HG03520 (cell line): ENCODE measurements around the gene DAB1.

Source experiments
- ATAC-seq: cut with Tn5 transposase; IDR thresholded peaks from one replicate; pipeline ENCODE4 v1.9.1; 2021; ENCODE audit warnings: mild to moderate bottlenecking, moderate library complexity; ENCODE audit not compliant: unreplicated experiment

DAB1 gene

DNA sequence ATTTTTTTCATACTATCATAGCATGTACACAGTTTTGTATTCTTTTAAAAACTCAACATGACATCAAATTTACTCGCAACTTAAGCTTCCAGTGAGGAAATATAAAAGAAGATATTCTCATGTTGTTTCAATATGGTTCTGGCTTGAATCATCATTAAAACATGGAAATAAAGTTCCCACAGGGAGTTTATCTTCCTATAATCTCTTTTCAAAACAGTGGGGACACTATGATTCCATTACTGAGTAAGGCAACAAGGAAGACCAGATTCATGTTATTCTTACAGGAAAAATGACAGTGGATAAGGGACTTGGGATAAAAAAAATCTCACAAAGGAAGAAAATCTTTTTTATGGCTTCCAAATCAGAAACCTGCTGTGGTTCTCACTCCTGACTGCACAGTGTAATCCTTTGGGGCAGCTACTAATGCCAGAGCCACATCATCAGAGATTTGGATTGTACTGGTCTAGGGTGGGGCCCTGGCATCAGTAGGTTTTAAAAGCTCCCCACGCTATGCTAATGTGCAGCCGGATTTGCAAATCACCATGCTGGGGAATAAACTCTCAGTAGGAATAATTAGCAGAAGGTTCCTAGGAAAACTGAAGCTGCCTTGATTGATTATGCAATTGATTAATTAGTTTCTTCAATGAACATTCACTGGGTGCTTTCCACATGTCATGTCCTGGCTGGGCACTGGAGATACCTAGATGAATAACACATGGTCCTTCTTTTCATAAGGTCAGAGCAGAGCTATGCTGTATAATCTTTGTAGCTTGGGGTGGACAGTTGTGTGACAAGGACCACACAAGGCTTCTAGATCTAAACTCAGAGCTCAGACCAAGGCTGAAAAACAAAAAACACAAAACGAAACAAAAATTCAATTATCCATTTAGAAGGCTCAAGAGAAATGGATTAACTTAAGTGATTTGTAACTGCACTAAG is 386.9 kb downstream of the DAB1 start:
- ATAC-seq: no peak

DNA sequence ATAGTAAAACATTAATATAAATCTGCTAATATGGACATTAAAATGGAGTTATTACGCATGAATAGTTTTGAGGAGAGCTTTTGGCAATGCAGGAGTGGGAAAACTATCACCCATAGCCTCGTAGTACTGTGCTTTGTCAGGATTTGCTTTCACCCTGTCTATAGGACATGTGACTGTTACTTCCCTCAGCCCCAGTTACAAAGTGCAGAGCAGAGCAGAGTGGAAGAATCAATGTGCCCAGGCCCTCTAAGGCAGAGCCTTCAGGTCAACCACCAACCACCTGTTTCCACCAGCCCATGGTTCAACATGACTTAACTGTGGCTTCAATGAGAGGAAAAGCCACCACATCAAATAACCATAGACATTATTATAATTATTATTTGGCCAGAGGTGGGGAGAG is 389.1 kb downstream of the DAB1 start:
- ATAC-seq: no peak

DNA sequence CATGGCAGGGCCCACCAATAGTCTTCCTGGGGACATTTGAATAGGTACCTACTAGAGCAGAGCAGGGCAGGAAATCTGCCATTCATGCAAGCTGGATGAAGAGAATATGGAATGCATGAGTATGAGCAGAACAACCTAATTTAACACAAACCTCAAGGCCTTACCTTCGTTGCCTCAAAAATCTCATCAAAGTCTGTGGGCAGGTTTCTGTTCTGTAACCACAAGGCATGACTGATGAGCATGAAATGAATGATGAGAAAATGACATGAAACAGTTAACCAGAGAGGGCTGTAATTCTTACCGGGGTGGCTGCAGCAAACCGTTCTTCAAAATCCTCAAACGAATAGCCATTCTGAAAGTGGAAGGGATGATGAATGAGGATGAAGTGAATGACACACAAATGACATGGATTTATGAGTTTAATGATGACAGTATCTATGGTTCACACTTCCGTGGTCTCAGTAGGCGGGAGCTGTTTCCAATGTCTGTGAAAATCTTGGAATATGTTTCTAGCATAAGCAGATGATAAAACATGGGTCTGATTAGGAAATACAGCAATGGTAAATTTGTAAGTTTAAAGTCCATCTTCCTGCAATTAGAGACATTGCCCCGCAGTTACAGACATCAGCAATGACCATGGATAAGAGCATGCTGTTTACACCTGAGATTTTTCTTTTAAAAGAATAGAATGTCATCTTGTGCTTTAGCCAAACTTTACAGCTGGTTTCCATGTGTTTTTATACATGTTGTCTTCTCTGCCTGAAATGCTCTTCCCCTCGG is 390.4 kb downstream of the DAB1 start:
- no peak for ATAC-seq

GRCh38 chr1:57026624-57027354 is 397.1 kb downstream of the DAB1 start:
- no peak for ATAC-seq

GRCh38 chr1:57024855-57025254 is 399.0 kb downstream of the DAB1 start:
- ATAC-seq: no peak

DNA sequence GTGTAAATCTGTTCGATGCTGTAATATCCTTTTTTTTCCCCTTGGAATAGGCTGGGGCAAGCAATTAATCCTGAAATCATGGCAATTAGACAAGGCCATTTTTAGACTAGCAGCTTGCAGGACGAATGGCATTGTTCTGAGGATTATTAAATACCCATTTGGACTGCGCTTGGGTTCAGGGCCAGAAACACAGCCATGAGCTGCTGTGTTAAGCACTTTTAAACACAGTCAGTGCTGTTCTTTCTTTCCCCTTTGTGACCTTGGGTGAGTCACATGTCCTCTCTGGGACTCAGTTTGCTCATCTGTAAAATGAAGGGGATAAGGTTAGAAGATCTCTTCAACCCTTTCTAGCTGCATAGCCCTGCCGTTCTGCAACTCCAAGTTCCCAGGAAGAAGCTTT is 399.4 kb downstream of the DAB1 start:
- no peak for ATAC-seq

- no peak for ATAC-seq
These were observed 403.6 kb downstream of the DAB1 start for GRCh38 chr1:57020216-57020615.

DNA sequence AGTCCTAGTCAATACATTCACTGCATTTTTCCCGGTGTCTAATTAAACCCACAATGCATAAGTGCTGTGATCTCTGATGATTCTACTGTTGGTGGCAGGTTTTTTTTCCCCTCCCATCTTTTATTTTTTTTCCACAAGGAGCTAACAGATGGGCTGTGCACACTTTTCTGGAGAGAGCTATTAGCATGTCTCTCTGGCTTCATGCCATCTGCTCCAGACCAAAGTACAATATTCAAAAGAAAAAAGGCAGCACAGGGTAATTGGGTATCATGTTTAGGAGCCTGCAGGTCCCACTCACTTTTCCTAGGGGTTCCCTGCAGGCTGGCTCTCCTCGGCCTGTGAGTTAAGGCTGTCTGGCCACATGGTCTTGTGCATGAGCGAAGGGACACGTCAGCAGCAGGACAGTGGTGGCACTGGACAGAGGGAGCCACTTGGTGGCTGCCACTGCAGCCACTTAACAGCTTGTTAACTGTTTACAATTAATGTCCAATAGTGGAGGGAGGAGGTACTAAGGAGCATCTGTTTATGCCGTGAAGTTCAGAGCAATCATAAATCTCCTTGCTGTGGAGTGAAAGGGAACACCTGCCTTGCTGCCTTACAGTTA is 404.5 kb downstream of the DAB1 start:
- no peak for ATAC-seq

DNA sequence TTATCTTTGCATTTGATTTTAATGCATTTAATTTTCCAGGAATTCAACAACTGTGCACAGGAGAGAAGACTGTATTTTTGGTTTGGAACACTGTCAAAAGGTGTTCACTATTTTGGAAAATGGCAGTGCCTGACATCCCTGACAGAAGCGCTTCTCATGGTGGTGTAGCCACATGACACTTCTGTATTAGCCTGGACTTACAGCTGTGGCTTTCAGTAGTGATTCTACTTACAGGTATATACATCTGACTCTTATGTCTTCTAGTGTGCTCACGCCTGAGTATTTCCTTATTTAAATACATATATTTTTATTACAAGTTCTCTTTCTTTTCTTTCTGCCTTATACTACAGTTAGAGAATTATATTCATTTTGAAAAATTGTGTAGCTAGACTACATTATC is 405.7 kb downstream of the DAB1 start:
- no peak for ATAC-seq

GRCh38 chr1:57017717-57018116 is 406.1 kb downstream of the DAB1 start:
- ATAC-seq: no peak

GRCh38 chr1:57017200-57017599 is 406.7 kb downstream of the DAB1 start:
- ATAC-seq: no peak

DNA sequence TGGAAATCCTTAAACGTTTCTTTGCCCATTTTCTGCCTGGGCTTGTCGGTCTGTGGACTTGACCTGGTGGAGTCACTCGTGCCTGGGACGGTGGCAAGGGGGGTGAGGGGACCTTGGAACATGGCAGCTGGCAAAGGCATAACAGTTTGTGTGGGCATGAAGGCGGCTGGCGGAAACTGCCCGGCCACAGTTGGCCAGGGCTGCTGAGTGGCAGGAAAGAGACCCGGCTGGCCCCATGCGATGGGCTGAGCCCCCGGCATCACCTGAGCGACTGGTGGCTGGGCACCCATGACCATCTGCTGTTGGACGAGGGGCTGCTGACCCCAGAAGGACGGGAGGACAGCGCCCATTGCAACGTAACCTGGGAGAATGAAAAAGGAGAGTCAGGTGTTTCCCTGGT is 408.8 kb downstream of the DAB1 start:
- no peak for ATAC-seq

GRCh38 chr1:57013522-57013921 is 410.3 kb downstream of the DAB1 start:
- ATAC-seq: no peak

DNA sequence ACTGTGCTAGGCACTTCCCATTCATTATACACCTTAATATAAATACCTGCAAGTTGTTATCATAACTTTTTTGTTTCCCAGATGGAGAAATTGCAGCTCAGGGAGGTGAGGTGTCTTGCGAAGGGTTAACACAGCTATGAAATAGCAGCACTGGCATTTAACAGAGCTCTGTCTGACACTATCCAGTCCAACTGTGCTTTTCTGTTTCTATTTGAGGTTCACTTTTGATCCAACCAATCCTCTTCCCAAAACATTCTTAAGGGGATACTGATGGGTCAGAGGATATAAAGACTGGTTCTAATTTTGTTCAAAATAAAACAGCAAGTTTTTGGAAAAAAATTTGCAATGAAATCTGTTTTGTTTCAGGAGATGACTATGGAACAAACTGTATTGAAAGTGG is 411.5 kb downstream of the DAB1 start:
- ATAC-seq: no peak

DNA sequence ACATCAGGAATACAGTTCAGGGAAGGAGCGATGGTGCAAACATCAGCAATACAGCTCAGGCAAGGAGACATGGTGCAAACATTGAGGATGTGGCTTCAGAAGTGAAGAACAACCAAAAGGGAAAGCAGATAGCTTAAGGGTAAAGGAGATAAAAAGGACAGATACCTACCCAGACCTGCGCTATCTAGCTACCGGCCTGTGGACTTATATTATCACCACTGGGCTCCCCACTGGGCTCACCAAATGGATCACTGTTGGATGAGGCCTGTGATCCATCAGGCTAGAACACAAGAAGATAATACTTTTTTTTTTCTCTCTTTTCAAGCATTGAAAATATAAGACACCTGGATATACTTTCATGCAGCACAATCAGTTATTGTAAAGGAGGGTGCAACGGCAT is 413.3 kb downstream of the DAB1 start:
- no peak for ATAC-seq

DNA sequence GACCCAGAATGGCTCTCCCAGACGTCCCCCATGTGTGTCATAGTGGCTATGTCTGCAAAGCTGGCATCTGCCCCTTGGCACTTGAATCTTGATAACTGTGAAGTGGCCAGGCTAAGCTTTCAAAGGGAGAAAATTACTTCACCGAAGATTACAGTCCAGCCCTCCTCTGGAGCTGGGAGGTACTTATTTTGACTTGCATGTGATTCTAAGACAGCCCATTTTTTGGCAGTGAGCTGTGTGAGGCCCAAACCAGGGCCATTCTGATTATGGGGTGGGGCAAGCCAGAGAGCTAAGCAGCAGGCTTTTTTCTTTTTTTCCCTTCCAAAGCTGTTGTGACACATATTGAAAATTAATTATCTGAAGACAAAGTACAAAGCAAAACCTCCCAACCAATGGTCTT is 415.9 kb downstream of the DAB1 start:
- ATAC-seq: no peak

GRCh38 chr1:57007472-57007871 is 416.4 kb downstream of the DAB1 start:
- ATAC-seq: no peak

DNA sequence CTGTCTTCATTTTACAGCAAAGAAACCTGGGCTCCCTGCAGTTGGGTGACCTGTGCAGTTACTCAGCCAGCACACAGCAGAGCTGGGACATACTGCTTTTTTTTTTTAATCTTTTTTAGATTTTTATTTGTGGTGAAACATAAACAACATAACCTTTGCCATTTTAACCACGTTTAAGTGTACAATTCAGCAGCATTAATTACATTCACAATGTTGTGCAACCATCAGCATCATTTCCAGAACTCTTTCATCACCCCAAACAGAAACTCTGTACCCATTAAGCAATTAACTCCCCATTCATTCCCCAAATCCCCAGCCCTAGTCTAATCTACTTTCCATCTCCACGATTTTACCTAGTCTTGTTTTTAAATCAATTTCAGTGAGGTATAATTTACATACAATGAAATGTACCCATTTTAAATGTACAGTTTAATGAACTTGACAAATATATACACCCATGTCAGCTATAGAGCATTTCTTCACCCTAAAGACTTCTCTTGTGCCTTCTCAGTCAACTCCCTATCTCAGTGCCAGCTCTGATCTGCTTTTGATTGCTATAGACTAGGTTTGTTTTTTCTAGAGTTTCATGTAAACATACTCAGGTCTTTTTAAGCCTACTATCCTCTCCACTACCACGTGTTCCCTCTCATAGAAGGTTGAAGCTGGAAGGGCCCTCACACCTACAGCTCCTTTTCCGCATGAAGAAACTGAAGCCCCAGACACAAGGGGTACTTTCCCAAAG is 420.3 kb downstream of the DAB1 start:
- no peak for ATAC-seq

DNA sequence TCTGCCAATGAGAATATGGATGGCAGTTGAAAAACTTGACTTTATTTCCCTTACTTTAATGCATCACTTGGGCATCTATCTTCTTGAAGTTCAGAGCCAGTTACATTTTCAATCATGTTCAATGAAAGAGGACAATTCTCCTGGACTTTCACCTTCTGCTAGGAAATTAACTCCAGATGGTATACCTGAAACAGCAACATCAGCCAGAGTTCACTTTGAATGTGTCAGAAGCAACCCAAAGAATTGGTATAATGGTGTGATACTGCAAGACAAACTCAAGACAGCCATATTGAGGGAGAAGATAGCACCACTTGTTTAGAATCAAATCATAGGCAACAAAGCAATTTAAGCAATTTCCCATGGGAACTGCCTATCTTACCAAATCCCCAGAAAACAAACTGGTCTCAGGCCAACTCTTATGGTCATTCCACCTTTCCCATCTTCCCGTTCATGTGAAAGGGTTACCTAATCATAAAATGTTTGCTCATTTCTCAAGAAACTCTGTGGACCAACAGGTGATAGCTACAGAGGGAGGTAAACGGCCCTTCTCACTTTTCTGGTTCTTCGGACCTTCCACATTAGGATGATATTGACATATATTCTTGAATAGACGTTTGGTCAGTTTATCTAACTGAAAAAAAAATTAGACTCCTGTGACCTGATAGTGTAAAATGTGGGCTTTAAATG is 428.3 kb downstream of the DAB1 start:
- ATAC-seq: no peak

- ATAC-seq: no peak
These were observed 430.4 kb downstream of the DAB1 start for GRCh38 chr1:56993475-56993874.
